Fibroblast of lung (primary cell): ENCODE data around the gene SPDYA.

Source experiments
- EZH2 ChIP-seq: IDR thresholded peaks from 2 replicates; pipeline ENCODE4 v1.5.1; 2012; ENCODE audit warnings: low read length, control low read depth, mild to moderate bottlenecking; ENCODE audit errors: missing control alignments
- TF ChIP-seq, protein P1 (sequence below), 2 donors: IDR thresholded peaks in 1 of 2; conservative IDR thresholded peaks in 1 of 2; 1 replicate in 1 of 2; 2 replicates in 1 of 2; pipeline ENCODE4 v1.5.1; 2011 to 2012; ENCODE audit warnings: low read length in 2 of 2, control low read depth in 1 of 2, inconsistent platforms in 1 of 2, low read depth in 1 of 2, mild to moderate bottlenecking in 1 of 2

DNA sequence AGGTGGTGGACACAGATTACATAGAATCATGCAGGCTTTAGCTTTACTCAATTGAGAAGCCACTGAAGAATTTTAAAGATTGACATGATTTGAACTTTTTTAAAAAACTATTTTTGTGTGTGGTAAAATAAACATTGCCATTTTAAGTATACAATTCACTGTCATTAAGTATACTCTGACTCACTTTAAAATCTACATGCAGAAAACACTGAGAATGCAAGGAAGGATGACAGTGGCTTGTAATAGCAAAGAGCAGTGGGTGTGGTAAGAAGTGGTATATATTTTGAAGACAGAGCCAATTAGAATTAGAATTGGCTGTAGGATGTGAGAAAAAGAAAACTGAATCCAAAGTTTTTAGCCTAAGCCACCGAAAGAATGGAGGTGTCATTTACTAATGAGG lies 44.6 kb downstream of the SPDYA start:
- TF ChIP-seq, protein P1, sequence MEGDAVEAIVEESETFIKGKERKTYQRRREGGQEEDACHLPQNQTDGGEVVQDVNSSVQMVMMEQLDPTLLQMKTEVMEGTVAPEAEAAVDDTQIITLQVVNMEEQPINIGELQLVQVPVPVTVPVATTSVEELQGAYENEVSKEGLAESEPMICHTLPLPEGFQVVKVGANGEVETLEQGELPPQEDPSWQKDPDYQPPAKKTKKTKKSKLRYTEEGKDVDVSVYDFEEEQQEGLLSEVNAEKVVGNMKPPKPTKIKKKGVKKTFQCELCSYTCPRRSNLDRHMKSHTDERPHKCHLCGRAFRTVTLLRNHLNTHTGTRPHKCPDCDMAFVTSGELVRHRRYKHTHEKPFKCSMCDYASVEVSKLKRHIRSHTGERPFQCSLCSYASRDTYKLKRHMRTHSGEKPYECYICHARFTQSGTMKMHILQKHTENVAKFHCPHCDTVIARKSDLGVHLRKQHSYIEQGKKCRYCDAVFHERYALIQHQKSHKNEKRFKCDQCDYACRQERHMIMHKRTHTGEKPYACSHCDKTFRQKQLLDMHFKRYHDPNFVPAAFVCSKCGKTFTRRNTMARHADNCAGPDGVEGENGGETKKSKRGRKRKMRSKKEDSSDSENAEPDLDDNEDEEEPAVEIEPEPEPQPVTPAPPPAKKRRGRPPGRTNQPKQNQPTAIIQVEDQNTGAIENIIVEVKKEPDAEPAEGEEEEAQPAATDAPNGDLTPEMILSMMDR (conservative IDR thresholded peaks at IDR 0.05 in 1 of 2, IDR thresholded peaks at IDR 0.05 in 1 of 2; ENCODE audit: low read depth in 1 of 2, low read length in 2 of 2), result no peak
- TF ChIP-seq EZH2, result no peak
